NB4 (cell line): Measurements from ENCODE around the gene S100P.

Experiments
- DNase-seq: peaks from one replicate; pipeline ENCODE4 v3.0.0; 2010; ENCODE audit warnings: low read depth
- H3K4me3 ChIP-seq: one replicate; pipeline ENCODE4 v1.5.1; 2011; ENCODE audit warnings: mild to moderate bottlenecking, low read depth, low read length, moderate library complexity
- MYC ChIP-seq: IDR thresholded peaks from 2 replicates; pipeline ENCODE4 v1.6.1; 2011; ENCODE audit warnings: low read depth, low read length
- POLR2A ChIP-seq: IDR thresholded peaks from 2 replicates; pipeline ENCODE4 v1.6.1; 2011; ENCODE audit warnings: mild to moderate bottlenecking; ENCODE audit not compliant: insufficient read length; ENCODE audit errors: extremely low read depth
- TF ChIP-seq, protein P1 (sequence below): IDR thresholded peaks from 2 replicates; pipeline ENCODE4 v1.6.1; 2011; ENCODE audit warnings: low read depth, low read length
- TF ChIP-seq, protein P2 (sequence below): IDR thresholded peaks from one replicate; pipeline ENCODE4 v1.5.1; 2012; ENCODE audit warnings: low read depth, low read length

Gene S100P

DNA sequence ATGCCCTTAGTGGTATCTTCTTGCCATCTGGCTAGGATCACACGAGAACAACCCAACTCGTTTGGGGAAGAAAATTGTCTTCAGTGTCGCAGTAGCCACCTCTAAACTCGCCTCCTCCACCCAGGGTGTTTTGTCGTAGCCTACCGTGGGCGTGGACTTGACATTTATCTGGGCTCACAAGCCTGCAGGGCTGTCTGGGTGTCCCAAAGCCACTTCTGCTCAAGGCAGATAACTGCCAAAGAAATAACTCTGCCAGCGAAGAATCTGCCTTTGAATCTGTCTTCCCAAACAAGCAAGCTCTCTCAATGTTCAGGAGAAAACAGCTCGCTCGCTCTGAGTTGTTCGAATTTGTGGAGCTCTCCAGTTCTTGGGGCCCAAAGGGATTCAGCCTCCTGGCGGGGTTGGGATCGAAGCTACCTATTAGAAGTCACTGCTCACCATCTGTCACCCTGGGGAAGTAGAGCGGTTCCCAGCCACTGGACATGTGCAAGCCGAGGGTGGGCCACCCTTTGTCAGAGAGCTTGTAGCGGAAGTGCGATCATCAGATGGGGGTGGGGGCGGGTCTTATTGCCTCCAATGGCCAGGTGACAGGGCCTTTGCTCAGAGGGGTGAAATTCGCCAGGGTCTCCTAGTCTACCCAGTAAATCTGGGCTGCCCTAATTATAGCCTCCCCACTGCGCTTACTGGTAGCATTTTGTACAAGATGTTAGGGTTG is 37.1 kb downstream of the S100P start:
- DNase-seq, result peak; percentile 47
- no peak overlapping the region for H3K4me3 ChIP-seq

DNA sequence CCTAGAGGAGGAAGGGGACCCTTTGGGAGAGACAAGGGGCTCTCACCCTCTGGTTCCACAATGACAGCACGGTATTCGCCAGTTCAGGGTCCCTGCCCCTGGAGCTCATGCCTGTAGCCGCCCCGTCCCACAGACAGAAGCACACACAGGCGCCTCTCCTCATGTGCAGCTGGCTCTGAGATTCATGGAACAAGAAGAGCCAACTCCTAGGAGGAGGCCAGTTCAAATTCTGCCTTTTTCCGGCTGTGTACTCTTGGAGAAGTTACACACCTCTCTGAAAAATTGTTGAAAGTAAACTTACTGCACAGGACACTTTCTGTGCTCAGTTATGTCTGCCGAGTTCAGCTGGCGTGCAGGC is 37.6 kb downstream of the S100P start:
- no peak overlapping the region for H3K4me3 ChIP-seq
- no peak for DNase-seq
- TF ChIP-seq MYC (no peak), POLR2A (no peak)
- TF ChIP-seq, protein P1, sequence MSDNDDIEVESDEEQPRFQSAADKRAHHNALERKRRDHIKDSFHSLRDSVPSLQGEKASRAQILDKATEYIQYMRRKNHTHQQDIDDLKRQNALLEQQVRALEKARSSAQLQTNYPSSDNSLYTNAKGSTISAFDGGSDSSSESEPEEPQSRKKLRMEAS, result no peak
- TF ChIP-seq, protein P2, sequence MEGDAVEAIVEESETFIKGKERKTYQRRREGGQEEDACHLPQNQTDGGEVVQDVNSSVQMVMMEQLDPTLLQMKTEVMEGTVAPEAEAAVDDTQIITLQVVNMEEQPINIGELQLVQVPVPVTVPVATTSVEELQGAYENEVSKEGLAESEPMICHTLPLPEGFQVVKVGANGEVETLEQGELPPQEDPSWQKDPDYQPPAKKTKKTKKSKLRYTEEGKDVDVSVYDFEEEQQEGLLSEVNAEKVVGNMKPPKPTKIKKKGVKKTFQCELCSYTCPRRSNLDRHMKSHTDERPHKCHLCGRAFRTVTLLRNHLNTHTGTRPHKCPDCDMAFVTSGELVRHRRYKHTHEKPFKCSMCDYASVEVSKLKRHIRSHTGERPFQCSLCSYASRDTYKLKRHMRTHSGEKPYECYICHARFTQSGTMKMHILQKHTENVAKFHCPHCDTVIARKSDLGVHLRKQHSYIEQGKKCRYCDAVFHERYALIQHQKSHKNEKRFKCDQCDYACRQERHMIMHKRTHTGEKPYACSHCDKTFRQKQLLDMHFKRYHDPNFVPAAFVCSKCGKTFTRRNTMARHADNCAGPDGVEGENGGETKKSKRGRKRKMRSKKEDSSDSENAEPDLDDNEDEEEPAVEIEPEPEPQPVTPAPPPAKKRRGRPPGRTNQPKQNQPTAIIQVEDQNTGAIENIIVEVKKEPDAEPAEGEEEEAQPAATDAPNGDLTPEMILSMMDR, result no peak

More for the DNA sequence above, 37.1 kb downstream of the S100P start:
- TF ChIP-seq POLR2A (no peak), MYC (no peak)
- TF ChIP-seq, protein P1, result no peak
- TF ChIP-seq, protein P2, result no peak

DNA sequence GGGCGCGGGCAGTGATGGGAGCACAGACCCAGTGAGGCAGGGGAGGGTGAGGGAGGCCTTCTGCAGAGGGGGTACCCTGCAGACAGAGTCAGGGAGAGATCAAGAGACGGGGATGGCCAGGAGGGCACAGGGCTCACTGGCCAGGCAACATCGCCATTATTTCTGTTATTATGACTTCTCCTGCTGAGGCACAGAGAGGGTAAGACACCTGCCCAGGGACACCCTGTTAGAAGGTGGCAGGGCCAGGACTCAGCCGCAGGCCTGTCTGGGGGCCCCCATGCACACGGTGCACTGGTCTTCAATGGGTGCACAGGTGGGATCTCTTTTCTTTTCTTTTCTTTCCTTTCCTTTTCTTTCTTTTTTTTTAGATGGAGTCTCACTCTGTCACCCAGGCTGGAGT is 38.1 kb downstream of the S100P start:
- H3K4me3 ChIP-seq, result no peak overlapping the region
- TF ChIP-seq POLR2A (no peak), MYC (no peak)
- TF ChIP-seq, protein P2, result no peak
- TF ChIP-seq, protein P1, result no peak
- DNase-seq, result no peak

DNA sequence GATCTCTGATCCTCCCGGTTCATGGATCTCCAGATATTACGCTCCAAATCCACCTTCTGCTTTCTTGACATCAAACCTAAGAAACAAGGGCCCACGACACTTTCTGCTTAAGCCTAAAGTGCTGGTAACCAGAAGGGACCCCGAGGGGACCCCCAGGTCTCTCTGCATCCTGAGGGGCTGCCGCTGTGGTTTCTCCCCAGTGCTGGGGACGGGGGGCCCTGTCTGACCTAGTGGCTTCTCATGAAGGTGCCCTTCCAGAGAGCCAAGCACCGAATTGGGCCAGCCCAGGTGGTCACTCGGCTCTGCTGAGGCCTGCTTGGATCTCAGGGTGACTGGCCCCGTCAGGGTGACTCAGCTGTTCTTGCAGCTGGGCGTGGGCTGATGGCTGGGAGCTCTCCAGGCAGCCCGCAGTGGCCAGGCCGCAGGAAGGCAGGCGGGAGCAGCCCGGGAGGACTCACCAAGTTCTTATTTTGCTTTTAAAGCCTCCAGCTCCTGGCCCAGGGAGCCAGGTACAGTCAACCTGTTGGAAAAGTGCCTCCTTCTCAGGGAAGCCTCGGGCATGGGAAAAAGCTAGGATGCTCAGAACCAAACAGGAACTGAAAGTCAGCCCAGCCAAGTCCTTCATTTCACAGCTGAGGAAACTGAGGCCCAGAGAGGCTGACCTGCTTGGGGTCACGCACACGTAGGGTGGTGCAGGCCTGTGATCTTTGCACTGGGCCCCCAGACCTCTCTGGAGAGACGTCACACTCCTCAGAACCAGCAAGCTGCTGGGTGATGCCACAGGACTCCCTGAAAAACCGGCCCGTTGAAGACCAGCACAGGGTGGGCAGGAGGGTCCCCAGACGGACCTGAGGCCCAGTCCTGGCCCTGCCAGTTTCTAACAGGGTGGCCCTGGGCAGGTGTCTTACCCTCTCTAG is 39.0 kb downstream of the S100P start:
- no peak for TF ChIP-seq MYC
- TF ChIP-seq, protein P2, result no peak
- TF ChIP-seq, protein P1, result no peak
- TF ChIP-seq POLR2A, result no peak
- peak; percentile 72 for DNase-seq
- H3K4me3 ChIP-seq, result no peak overlapping the region

- no peak overlapping the region for H3K4me3 ChIP-seq
- TF ChIP-seq MYC (no peak), POLR2A (no peak)
- TF ChIP-seq, protein P1, result no peak
- TF ChIP-seq, protein P2, result no peak
- DNase-seq, result no peak
Observed at GRCh38 chr4:6733358-6734164, 39.9 kb downstream of the S100P start.
